ENCODE results near the gene ZBTB20. TPM values are rescaled to one million over a fixed set of nuclear protein-coding genes. Genes with fewer than 3 reads are reported as not detected.

The ZBTB20 gene
- polyA plus RNA-seq, 1 donor from 2014 or later = 4.8 TPM

DNA sequence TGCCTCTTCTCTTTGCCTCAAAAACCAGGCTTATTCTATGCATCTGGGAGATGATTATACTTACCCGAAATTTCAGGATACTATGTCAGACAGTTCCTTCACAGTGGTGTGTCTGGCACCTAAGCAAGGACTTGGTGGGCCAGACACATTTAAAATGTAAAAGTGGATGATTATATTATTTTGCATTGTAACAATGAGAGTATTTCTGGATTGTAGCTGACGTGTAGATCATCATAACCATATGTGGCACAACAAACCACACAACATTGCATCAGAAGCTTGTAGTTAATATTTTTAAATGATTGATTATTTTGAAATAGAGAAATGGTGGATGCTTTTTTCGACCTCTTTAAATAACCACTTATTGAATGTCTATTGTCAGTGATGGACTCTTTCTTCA lies 744.2 kb downstream of the ZBTB20 start:
- Histone ChIP-seq H2AFZ (ENCODE audit: low read depth, low read length) (no peak overlapping the region), H3K9ac (ENCODE audit: low read length) (no peak overlapping the region), H3K27me3 (ENCODE audit: insufficient read depth, low read depth, low read length) (no peaks in the 10 kb centered on the region), H3K36me3 (ENCODE audit: insufficient read depth, low read length) (no peaks in the 10 kb centered on the region), H3K79me2 (replicated peaks; ENCODE audit: insufficient read depth, low read length) (no peaks in the 10 kb centered on the region), H3K9me2 (ENCODE audit: insufficient read depth, low read length) (no peaks in the 10 kb centered on the region), H3K4me3 (ENCODE audit: low read length) (no peak overlapping the region), H3K4me2 (ENCODE audit: low read length) (no peak overlapping the region), H3K9me3 (ENCODE audit: low read length) (no peaks in the 10 kb centered on the region), H3K27ac (ENCODE audit: low read length) (no peak overlapping the region), H4K20me1 (ENCODE audit: insufficient read depth) (no peaks in the 10 kb centered on the region), H3F3A (ENCODE audit: insufficient read depth, low read length, poor library complexity, severe bottlenecking) (no peaks in the 10 kb centered on the region)
- TF ChIP-seq RAD21 (conservative IDR thresholded peaks at IDR 0.05) (no peak), CTCF (IDR thresholded peaks at IDR 0.05; ENCODE audit: poor library complexity, severe bottlenecking) (no peak), MXI1 (conservative IDR thresholded peaks at IDR 0.05; ENCODE audit: poor library complexity, severe bottlenecking) (no peak), TAF1 (IDR thresholded peaks at IDR 0.05; ENCODE audit: low read depth) (no peak), SMC3 (conservative IDR thresholded peaks at IDR 0.05; ENCODE audit: poor library complexity) (no peak), EP300 (conservative IDR thresholded peaks at IDR 0.05; ENCODE audit: poor library complexity, severe bottlenecking) (no peak), POLR2AphosphoS5 (IDR thresholded peaks at IDR 0.05) (no peak), EZH2 (IDR thresholded peaks at IDR 0.05; ENCODE audit: borderline replicate concordance, insufficient read depth, low read length, poor library complexity, severe bottlenecking) (no peak)
- TF ChIP-seq, protein P1, sequence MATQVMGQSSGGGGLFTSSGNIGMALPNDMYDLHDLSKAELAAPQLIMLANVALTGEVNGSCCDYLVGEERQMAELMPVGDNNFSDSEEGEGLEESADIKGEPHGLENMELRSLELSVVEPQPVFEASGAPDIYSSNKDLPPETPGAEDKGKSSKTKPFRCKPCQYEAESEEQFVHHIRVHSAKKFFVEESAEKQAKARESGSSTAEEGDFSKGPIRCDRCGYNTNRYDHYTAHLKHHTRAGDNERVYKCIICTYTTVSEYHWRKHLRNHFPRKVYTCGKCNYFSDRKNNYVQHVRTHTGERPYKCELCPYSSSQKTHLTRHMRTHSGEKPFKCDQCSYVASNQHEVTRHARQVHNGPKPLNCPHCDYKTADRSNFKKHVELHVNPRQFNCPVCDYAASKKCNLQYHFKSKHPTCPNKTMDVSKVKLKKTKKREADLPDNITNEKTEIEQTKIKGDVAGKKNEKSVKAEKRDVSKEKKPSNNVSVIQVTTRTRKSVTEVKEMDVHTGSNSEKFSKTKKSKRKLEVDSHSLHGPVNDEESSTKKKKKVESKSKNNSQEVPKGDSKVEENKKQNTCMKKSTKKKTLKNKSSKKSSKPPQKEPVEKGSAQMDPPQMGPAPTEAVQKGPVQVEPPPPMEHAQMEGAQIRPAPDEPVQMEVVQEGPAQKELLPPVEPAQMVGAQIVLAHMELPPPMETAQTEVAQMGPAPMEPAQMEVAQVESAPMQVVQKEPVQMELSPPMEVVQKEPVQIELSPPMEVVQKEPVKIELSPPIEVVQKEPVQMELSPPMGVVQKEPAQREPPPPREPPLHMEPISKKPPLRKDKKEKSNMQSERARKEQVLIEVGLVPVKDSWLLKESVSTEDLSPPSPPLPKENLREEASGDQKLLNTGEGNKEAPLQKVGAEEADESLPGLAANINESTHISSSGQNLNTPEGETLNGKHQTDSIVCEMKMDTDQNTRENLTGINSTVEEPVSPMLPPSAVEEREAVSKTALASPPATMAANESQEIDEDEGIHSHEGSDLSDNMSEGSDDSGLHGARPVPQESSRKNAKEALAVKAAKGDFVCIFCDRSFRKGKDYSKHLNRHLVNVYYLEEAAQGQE (IDR thresholded peaks at IDR 0.05; ENCODE audit: borderline replicate concordance) = no peak

GRCh38 chr3:114401346-114401745 lies 745.7 kb downstream of the ZBTB20 start:
- Histone ChIP-seq H3K4me2 (ENCODE audit: low read length) (no peak overlapping the region), H2AFZ (ENCODE audit: low read depth, low read length) (no peak overlapping the region), H3K36me3 (ENCODE audit: insufficient read depth, low read length) (no peaks in the 10 kb centered on the region), H3F3A (ENCODE audit: insufficient read depth, low read length, poor library complexity, severe bottlenecking) (no peaks in the 10 kb centered on the region), H3K9me2 (ENCODE audit: insufficient read depth, low read length) (no peaks in the 10 kb centered on the region), H3K27me3 (ENCODE audit: insufficient read depth, low read depth, low read length) (no peaks in the 10 kb centered on the region), H3K27ac (ENCODE audit: low read length) (peak overlapping the region; percentile 72), H3K4me3 (ENCODE audit: low read length) (peak overlapping the region; percentile 49), H3K79me2 (replicated peaks; ENCODE audit: insufficient read depth, low read length) (no peaks in the 10 kb centered on the region), H3K9me3 (ENCODE audit: low read length) (no peaks in the 10 kb centered on the region), H4K20me1 (ENCODE audit: insufficient read depth) (no peaks in the 10 kb centered on the region), H3K9ac (ENCODE audit: low read length) (peak overlapping the region; percentile 45)
- TF ChIP-seq RAD21 (conservative IDR thresholded peaks at IDR 0.05) (no peak), TAF1 (IDR thresholded peaks at IDR 0.05; ENCODE audit: low read depth) (no peak), CTCF (IDR thresholded peaks at IDR 0.05; ENCODE audit: poor library complexity, severe bottlenecking) (no peak), MXI1 (conservative IDR thresholded peaks at IDR 0.05; ENCODE audit: poor library complexity, severe bottlenecking) (no peak), EZH2 (IDR thresholded peaks at IDR 0.05; ENCODE audit: borderline replicate concordance, insufficient read depth, low read length, poor library complexity, severe bottlenecking) (no peak), SMC3 (conservative IDR thresholded peaks at IDR 0.05; ENCODE audit: poor library complexity) (no peak), POLR2AphosphoS5 (IDR thresholded peaks at IDR 0.05) (no peak), EP300 (conservative IDR thresholded peaks at IDR 0.05; ENCODE audit: poor library complexity, severe bottlenecking) (no peak)
- TF ChIP-seq, protein P1 (IDR thresholded peaks at IDR 0.05; ENCODE audit: borderline replicate concordance) = no peak

All from neural cell (in vitro differentiated cells).